Measurements from ENCODE around the gene FCRLA. TPM values are rescaled to one million over a fixed set of nuclear protein-coding genes. Genes with fewer than 3 reads are reported as not detected.
"Not testable (repeated sequence)": the region's sequence is repeated elsewhere in the genome, so short reads cannot be mapped to it uniquely, and the experiment has no call there.

The FCRLA gene
- polyA plus RNA-seq, 2 of the 4 experiments (the other 2 are of a cell fraction): 0.10 TPM; not detected in 1

DNA sequence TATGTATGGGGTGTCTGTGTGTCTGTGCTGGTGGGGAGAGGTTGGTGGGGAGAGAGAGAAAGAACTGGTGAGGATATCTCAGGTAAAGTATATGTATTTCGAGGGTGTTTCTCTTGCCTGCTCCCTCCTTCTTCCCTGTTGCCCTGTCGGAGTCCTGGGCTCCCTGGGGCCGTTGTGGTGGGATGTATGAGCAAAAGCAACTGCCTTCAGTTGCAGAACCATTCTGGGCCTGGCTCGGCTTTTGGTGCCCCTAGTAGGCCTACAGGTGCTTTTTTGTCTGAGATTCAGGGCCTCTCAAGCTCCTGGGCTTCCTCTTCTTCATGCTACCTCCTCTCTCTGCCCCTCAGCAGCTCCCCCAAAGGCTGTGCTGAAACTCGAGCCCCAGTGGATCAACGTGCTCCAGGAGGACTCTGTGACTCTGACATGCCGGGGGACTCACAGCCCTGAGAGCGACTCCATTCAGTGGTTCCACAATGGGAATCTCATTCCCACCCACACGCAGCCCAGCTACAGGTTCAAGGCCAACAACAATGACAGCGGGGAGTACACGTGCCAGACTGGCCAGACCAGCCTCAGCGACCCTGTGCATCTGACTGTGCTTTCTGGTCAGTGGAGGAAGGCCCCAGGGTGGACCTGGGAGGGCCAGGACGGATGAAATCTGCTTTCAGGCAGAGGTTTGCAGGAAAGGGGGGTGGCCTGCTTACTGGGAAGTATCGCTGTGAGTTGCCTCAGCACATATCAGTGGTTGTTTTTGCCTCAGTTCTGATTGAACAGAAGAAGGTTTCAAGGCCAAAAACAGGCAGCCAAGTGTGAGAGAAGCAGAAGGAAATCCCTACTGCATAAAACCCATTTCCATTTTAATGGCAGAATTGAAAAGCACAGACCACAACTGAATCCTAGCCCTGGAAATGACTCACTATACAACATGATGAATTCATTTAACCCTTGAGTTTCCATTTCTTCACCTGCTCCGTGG is 35.7 kb upstream of the FCRLA start:
- ATAC-seq; H3K4me2 ChIP-seq; CTCF ChIA-PET; H3K4me1 ChIP-seq; POLR2A ChIA-PET; H3K9me3 ChIP-seq; DNase-seq (ENCODE audit: low read depth in 1 of 2, low spot score in 1 of 2); FAIRE-seq; H3K4me3 ChIP-seq; H3K27ac ChIP-seq: not testable (repeated sequence)
- 54% methylated on average over 10 of the region's 15 CpGs for WGBS (ENCODE audit: missing lambda C conversion rate)

DNA sequence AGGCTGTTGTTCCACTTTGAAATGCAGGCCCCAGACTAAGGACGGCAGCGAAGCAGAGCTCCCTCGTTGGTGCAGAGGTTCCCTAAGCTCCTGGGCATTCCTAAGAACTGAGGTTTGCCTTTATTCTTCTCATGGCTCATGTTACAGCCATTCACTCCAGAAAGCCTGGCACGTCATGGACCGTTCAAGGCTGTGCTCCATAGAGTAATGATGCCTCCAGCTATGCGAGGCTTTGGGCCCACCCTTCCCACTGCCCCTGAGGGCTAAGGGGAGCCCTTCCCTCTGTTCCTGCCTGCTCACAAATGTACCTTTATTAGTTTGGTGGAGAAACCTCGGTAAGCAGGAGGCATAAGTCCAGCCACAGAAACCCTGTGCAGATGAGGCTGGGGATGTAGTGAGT is 33.6 kb upstream of the FCRLA start:
- FAIRE-seq, CTCF ChIA-PET: not testable (repeated sequence)

DNA sequence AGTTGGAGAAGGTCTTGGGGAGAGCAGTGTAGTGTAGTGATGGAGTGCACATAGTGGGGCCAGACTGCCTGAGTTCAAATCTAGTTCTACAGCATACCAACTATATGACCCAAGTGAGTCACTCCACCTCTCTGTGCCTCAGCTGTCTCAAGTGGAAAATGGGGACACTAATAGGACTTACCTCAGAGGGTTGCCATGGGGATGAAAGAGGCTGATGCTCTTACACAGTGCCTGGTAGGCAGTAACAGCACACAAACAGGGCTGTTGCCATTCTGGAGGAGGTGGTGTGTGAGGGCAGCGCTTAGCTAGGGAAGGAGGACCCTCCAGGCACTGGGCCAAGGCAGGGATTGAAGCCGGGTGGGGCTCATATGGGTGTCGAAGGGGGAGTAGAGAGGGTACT is 32.6 kb upstream of the FCRLA start:
- H3K4me1 ChIP-seq; H3K4me3 ChIP-seq; FAIRE-seq; CTCF ChIA-PET; H3K27ac ChIP-seq; DNase-seq (ENCODE audit: low read depth in 1 of 2, low spot score in 1 of 2); H3K9me3 ChIP-seq; ATAC-seq; POLR2A ChIA-PET; H3K4me2 ChIP-seq: not testable (repeated sequence)
- 78% methylated on average over 3 of the region's 3 CpGs for WGBS (ENCODE audit: missing lambda C conversion rate)

More for the DNA sequence above, 33.6 kb upstream of the FCRLA start:
- H3K4me3 ChIP-seq; ATAC-seq; DNase-seq (ENCODE audit: low read depth in 1 of 2, low spot score in 1 of 2); H3K9me3 ChIP-seq; H3K27ac ChIP-seq; H3K4me2 ChIP-seq; POLR2A ChIA-PET; H3K4me1 ChIP-seq: not testable (repeated sequence)
- WGBS (ENCODE audit: missing lambda C conversion rate): 79% methylated on average over 5 of the region's 7 CpGs

DNA sequence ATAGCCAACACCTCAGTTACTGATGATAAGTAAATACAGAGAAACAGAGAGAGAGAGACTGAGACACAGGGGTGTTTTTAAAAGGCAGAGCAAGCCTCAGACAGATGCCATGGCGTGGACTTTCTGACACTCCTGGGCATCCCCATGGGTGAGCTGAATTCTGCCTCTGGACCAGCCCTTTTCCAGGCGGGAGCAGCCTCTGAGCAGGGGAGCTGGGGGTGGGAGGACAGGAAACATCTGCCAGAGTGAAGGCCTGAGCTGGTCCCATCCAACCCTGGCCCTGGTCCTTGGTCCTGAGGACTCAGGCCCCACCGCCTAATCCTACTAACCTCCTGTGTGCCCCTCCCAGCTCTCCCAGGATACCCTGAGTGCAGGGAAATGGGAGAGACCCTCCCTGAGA is 32.1 kb upstream of the FCRLA start:
- H3K4me3 ChIP-seq; ATAC-seq; FAIRE-seq; POLR2A ChIA-PET; DNase-seq (ENCODE audit: low read depth in 1 of 2, low spot score in 1 of 2); H3K4me1 ChIP-seq; H3K4me2 ChIP-seq; H3K27ac ChIP-seq; CTCF ChIA-PET; H3K9me3 ChIP-seq: not testable (repeated sequence)
- 83% methylated on average over 2 of the region's 3 CpGs for WGBS (ENCODE audit: missing lambda C conversion rate)

DNA sequence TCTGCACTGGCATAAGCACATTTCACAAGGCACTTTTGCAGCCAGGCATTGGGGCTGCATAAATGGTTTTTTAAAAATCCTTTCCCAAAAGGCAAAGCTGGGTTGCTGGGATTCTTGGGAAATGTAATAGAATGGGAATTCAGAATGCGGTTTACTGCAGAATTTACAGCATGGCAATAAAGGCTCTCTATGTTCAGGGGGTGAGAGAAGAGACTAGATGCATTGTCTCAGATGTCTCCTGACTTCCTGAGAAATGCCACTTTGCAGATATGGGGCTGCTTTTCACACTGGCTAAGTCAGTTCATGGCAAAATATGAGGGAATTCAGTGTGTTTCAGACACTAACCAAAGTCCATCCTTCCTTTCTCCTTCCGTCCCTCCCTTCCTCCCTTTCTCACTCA is 30.6 kb upstream of the FCRLA start:
- no peak overlapping the region for H3K4me3 ChIP-seq
- CTCF ChIA-PET: no interaction called here
- POLR2A ChIA-PET: no interaction called here
- H3K27ac ChIP-seq: no peak overlapping the region
- no peaks in the 10 kb centered on the region for H3K4me1 ChIP-seq
- ATAC-seq (no peak), DNase-seq (ENCODE audit: low read depth in 1 of 2, low spot score in 1 of 2) (no peak), FAIRE-seq (no peak)
- TF ChIP-seq RAD21 (conservative IDR thresholded peaks at IDR 0.05 in 1 of 2, IDR thresholded peaks at IDR 0.05 in 1 of 2) (no peak), NFE2L2 (conservative IDR thresholded peaks at IDR 0.05; ENCODE audit: low read length) (no peak)
- WGBS (ENCODE audit: missing lambda C conversion rate): 92% methylated on average over 2 of the region's 2 CpGs
- H3K4me2 ChIP-seq: no peak overlapping the region
- H3K9me3 ChIP-seq: no peaks in the 10 kb centered on the region

DNA sequence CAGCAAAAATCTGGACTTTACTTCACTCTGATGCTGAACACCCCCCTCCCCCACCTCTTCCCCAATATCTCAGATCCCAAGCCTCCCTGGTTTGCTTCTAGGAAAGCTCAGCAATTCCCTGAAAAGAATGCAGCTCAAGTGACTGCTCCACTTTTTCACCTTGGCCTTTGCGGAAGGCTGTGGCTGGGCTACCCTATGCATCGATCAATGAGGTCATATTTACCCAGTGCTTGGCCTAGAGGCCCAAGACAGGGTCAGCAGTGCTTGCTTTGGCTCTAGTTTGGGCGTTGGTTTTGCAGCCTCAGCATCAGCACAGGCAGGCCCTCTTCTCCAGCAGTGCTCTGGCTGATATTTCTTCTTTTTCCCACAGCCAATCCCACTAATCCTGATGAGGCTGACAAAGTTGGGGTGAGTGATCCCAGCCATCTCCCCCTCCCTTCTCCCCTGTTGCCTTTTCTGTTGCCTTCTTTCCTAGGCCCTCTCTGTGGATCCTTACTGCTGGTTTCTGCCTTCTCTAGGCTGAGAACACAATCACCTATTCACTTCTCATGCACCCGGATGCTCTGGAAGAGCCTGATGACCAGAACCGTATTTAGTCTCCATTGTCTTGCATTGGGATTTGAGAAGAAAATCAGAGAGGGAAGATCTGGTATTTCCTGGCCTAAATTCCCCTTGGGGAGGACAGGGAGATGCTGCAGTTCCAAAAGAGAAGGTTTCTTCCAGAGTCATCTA is 29.9 kb upstream of the FCRLA start:
- Histone ChIP-seq H3K9me3 (no peaks in the 10 kb centered on the region), H3K27ac (no peak overlapping the region), H3K4me3 (no peak overlapping the region), H3K4me1 (no peaks in the 10 kb centered on the region), H3K4me2 (no peak overlapping the region)
- ChIA-PET POLR2A (no interaction called here), CTCF (no interaction called here)
- 70% methylated on average over 5 of the region's 5 CpGs for WGBS (ENCODE audit: missing lambda C conversion rate)
- no peak for ATAC-seq
- no peak for DNase-seq (ENCODE audit: low read depth in 1 of 2, low spot score in 1 of 2)
- no peak for FAIRE-seq
- no peak for TF ChIP-seq FOXS1 (CRISPR knock-in tag; IDR thresholded peaks at IDR 0.05)
- TF ChIP-seq CEBPB (IDR thresholded peaks at IDR 0.05): no peak
- no peak for TF ChIP-seq TP53 (CRISPR knock-in tag; IDR thresholded peaks at IDR 0.05)
- TF ChIP-seq, protein P1, sequence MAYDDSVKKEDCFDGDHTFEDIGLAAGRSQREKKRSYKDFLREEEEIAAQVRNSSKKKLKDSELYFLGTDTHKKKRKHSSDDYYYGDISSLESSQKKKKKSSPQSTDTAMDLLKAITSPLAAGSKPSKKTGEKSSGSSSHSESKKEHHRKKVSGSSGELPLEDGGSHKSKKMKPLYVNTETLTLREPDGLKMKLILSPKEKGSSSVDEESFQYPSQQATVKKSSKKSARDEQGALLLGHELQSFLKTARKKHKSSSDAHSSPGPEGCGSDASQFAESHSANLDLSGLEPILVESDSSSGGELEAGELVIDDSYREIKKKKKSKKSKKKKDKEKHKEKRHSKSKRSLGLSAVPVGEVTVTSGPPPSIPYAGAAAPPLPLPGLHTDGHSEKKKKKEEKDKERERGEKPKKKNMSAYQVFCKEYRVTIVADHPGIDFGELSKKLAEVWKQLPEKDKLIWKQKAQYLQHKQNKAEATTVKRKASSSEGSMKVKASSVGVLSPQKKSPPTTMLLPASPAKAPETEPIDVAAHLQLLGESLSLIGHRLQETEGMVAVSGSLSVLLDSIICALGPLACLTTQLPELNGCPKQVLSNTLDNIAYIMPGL (CRISPR knock-in tag; IDR thresholded peaks at IDR 0.05; ENCODE audit: borderline replicate concordance): no peak
- no peak for TF ChIP-seq RNF2 (IDR thresholded peaks at IDR 0.05; ENCODE audit: borderline replicate concordance, low read depth)
- no peak for TF ChIP-seq BHLHE40 (IDR thresholded peaks at IDR 0.05; ENCODE audit: low read depth, low read length)
- no peak for TF ChIP-seq RARB (CRISPR knock-in tag; IDR thresholded peaks at IDR 0.05)
- TF ChIP-seq, protein P2, sequence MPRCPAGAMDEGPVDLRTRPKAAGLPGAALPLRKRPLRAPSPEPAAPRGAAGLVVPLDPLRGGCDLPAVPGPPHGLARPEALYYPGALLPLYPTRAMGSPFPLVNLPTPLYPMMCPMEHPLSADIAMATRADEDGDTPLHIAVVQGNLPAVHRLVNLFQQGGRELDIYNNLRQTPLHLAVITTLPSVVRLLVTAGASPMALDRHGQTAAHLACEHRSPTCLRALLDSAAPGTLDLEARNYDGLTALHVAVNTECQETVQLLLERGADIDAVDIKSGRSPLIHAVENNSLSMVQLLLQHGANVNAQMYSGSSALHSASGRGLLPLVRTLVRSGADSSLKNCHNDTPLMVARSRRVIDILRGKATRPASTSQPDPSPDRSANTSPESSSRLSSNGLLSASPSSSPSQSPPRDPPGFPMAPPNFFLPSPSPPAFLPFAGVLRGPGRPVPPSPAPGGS (IDR thresholded peaks at IDR 0.05): no peak
- no peak for TF ChIP-seq EP300 (IDR thresholded peaks at IDR 0.05)
- no peak for TF ChIP-seq ZSCAN20 (CRISPR knock-in tag; IDR thresholded peaks at IDR 0.05)
- no peak for TF ChIP-seq ZC3H11A (IDR thresholded peaks at IDR 0.05)
- TF ChIP-seq ESRRA (IDR thresholded peaks at IDR 0.05; ENCODE audit: borderline replicate concordance, low read length): no peak
- TF ChIP-seq, protein P3, sequence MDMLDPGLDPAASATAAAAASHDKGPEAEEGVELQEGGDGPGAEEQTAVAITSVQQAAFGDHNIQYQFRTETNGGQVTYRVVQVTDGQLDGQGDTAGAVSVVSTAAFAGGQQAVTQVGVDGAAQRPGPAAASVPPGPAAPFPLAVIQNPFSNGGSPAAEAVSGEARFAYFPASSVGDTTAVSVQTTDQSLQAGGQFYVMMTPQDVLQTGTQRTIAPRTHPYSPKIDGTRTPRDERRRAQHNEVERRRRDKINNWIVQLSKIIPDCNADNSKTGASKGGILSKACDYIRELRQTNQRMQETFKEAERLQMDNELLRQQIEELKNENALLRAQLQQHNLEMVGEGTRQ (IDR thresholded peaks at IDR 0.05): no peak
- TF ChIP-seq, protein P4, sequence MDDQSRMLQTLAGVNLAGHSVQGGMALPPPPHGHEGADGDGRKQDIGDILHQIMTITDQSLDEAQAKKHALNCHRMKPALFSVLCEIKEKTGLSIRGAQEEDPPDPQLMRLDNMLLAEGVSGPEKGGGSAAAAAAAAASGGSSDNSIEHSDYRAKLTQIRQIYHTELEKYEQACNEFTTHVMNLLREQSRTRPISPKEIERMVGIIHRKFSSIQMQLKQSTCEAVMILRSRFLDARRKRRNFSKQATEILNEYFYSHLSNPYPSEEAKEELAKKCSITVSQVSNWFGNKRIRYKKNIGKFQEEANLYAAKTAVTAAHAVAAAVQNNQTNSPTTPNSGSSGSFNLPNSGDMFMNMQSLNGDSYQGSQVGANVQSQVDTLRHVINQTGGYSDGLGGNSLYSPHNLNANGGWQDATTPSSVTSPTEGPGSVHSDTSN (IDR thresholded peaks at IDR 0.05): no peak

All from A549 (cell line).